ENCODE measurements around the gene ITGB2. TPM values are rescaled to one million over a fixed set of nuclear protein-coding genes. Genes with fewer than 3 reads are reported as not detected.

Gene ITGB2
- total RNA-seq, 1 donor from 2014 or later = not detected

DNA sequence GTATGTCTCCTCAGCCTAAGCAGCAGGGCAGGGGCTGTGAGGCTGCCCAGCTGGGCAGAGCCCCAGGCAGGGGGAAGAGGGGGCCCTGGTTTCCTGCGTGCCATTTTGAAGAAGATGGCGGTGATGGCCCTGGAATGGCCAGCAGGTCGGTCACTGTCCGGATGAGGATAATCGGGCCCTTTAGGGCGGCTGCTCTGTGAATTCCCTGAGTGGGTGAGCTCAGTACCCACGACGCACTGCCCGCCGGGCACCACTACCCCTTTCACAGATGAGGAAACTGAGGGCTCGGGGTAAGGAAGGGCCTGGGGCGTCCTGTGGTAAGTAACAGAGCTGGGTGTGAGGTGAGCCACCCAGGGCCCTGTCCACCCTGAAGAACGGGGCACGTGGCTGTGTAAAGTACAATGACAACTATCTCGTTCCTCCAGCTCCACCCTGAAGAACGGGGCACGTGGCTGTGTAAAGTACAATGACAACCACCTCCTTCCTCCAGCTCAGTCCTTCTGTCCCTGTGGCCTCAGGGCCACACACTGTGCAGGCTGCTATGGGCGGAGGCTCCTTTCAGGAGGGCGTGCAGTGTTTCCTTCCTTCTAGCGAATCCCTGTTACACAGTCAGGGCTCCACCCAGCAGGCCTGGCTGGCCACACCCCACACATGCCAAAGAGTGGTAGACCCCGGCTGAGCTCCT lies 23.2 kb downstream of the ITGB2 start:
- H3K27ac Mint-ChIP-seq = no peak overlapping the region
- no peak overlapping the region for H3K4me3 ChIP-seq
- H3K36me3 ChIP-seq = no peaks in the 10 kb centered on the region
- no peak overlapping the region for H3K27ac ChIP-seq
- H3K4me1 Mint-ChIP-seq = peaks cover 12% of the 10 kb centered on the region
- H3K27me3 Mint-ChIP-seq (ENCODE audit: insufficient read depth, low read depth) = peaks cover 14% of the 10 kb centered on the region
- peaks cover 7% of the 10 kb centered on the region for H3F3A ChIP-seq (ENCODE audit: low read depth)
- no peaks in the 10 kb centered on the region for H4K20me1 ChIP-seq (ENCODE audit: low read depth)
- H2AFZ ChIP-seq (replicated peaks) = no peak overlapping the region
- TF ChIP-seq EZH2phosphoT487 (IDR thresholded peaks at IDR 0.05) = no peak
- TF ChIP-seq, protein P1, sequence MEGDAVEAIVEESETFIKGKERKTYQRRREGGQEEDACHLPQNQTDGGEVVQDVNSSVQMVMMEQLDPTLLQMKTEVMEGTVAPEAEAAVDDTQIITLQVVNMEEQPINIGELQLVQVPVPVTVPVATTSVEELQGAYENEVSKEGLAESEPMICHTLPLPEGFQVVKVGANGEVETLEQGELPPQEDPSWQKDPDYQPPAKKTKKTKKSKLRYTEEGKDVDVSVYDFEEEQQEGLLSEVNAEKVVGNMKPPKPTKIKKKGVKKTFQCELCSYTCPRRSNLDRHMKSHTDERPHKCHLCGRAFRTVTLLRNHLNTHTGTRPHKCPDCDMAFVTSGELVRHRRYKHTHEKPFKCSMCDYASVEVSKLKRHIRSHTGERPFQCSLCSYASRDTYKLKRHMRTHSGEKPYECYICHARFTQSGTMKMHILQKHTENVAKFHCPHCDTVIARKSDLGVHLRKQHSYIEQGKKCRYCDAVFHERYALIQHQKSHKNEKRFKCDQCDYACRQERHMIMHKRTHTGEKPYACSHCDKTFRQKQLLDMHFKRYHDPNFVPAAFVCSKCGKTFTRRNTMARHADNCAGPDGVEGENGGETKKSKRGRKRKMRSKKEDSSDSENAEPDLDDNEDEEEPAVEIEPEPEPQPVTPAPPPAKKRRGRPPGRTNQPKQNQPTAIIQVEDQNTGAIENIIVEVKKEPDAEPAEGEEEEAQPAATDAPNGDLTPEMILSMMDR (IDR thresholded peaks at IDR 0.05) = no peak
- no peak for TF ChIP-seq EZH2 (IDR thresholded peaks at IDR 0.05)
- peak; percentile 78 for DNase-seq (ENCODE audit: low spot score)
- H3K4me2 ChIP-seq = no peak overlapping the region
- H3K9me3 Mint-ChIP-seq = no peaks in the 10 kb centered on the region
- no peak overlapping the region for H3K4me3 Mint-ChIP-seq
- peaks cover 10% of the 10 kb centered on the region for H3K4me1 ChIP-seq
- no peaks in the 10 kb centered on the region for H3K27me3 ChIP-seq
- H3K9me3 ChIP-seq (ENCODE audit: low read depth) = no peaks in the 10 kb centered on the region
- H3K36me3 Mint-ChIP-seq = no peaks in the 10 kb centered on the region
- H3K9ac ChIP-seq = no peak overlapping the region
- no peaks in the 10 kb centered on the region for H3K79me2 ChIP-seq (ENCODE audit: low read depth)

GRCh38 chr21:44896561-44897286 lies 24.0 kb downstream of the ITGB2 start:
- Histone ChIP-seq H3K4me1 (peaks cover 10% of the 10 kb centered on the region), H3K9me3 (ENCODE audit: low read depth) (no peaks in the 10 kb centered on the region), H3K9ac (no peak overlapping the region), H3K79me2 (ENCODE audit: low read depth) (no peaks in the 10 kb centered on the region), H2AFZ (replicated peaks) (no peak overlapping the region), H3K27ac (no peak overlapping the region), H3K27me3 (no peaks in the 10 kb centered on the region), H3F3A (ENCODE audit: low read depth) (no peaks in the 10 kb centered on the region), H4K20me1 (ENCODE audit: low read depth) (no peaks in the 10 kb centered on the region), H3K4me2 (no peak overlapping the region), H3K4me3 (no peak overlapping the region), H3K36me3 (no peaks in the 10 kb centered on the region)
- Mint-ChIP-seq H3K36me3 (no peaks in the 10 kb centered on the region), H3K9me3 (no peaks in the 10 kb centered on the region), H3K4me1 (peaks cover 14% of the 10 kb centered on the region), H3K27ac (no peak overlapping the region), H3K4me3 (no peak overlapping the region), H3K27me3 (ENCODE audit: insufficient read depth, low read depth) (peaks cover 14% of the 10 kb centered on the region)
- no peak for DNase-seq (ENCODE audit: low spot score)
- no peak for TF ChIP-seq EZH2 (IDR thresholded peaks at IDR 0.05)
- TF ChIP-seq EZH2phosphoT487 (IDR thresholded peaks at IDR 0.05) = no peak
- TF ChIP-seq, protein P1 (IDR thresholded peaks at IDR 0.05) = no peak

- Histone ChIP-seq H3K4me3 (no peak overlapping the region), H3F3A (ENCODE audit: low read depth) (no peaks in the 10 kb centered on the region), H2AFZ (replicated peaks) (no peak overlapping the region), H3K27me3 (no peaks in the 10 kb centered on the region), H3K4me2 (no peak overlapping the region), H3K36me3 (no peaks in the 10 kb centered on the region), H3K9ac (no peak overlapping the region), H3K4me1 (peaks cover 10% of the 10 kb centered on the region), H3K79me2 (ENCODE audit: low read depth) (no peaks in the 10 kb centered on the region), H3K27ac (no peak overlapping the region), H3K9me3 (ENCODE audit: low read depth) (no peaks in the 10 kb centered on the region), H4K20me1 (ENCODE audit: low read depth) (no peaks in the 10 kb centered on the region)
- Mint-ChIP-seq H3K36me3 (no peaks in the 10 kb centered on the region), H3K4me1 (peaks cover 14% of the 10 kb centered on the region), H3K27ac (no peak overlapping the region), H3K4me3 (no peak overlapping the region), H3K27me3 (ENCODE audit: insufficient read depth, low read depth) (peaks cover 14% of the 10 kb centered on the region), H3K9me3 (no peaks in the 10 kb centered on the region)
- no peak for TF ChIP-seq EZH2 (IDR thresholded peaks at IDR 0.05)
- TF ChIP-seq EZH2phosphoT487 (IDR thresholded peaks at IDR 0.05) = no peak
- TF ChIP-seq, protein P1 (IDR thresholded peaks at IDR 0.05) = no peak
- no peak for DNase-seq (ENCODE audit: low spot score)
Observed at GRCh38 chr21:44895859-44896258, 24.8 kb downstream of the ITGB2 start.

All from neural progenitor cell (in vitro differentiated cells).